PC-9 (cell line): ENCODE measurements around the gene GFOD2. TPM values are rescaled to one million over a fixed set of nuclear protein-coding genes. Genes with fewer than 3 reads are reported as not detected.

ENCODE experiments used
- BruUV-seq: library from RNA; stranded (reverse); fragments of 400-500 nt; replicated peaks from 2 replicates; lab custom pipeline; 2021; lab: Mats Ljungman, UMichigan
- CTCF ChIA-PET: fragments of 300-600 bp; sonication (Branson Sonifier 250); formaldehyde crosslinking; loops from one replicate; lab custom pipeline; 2022; ENCODE audit warnings: antibody characterized with exemption; lab: Charles Lee
- POLR2A ChIA-PET: fragments of 300-600 bp; sonication (Branson Sonifier 250); formaldehyde crosslinking; loops from one replicate; lab custom pipeline; 2022; ENCODE audit warnings: antibody characterized with exemption; ENCODE audit not compliant: unreplicated experiment; lab: Charles Lee
- DNase-seq, 2 experiments: peaks; one replicate each; pipeline versions ENCODE4 v3.0.0 to v3.0.0-alpha.2; 2015 to 2022; ENCODE audit warnings: mixed read lengths in 1 of 2
- H2AFZ ChIP-seq: fragments of 200-600 bp; sonication (generic); 2 replicates; pipeline ENCODE4 v1.8.1; 2017; ENCODE audit warnings: antibody characterized with exemption
- H3F3A ChIP-seq: fragments of 200-600 bp; sonication (generic); 2 replicates; pipeline ENCODE4 v1.8.1; 2017; ENCODE audit warnings: antibody characterized with exemption, mild to moderate bottlenecking, low read depth; ENCODE audit not compliant: insufficient read depth
- H3K27ac ChIP-seq: fragments of 200-600 bp; sonication (generic); 2 replicates; pipeline ENCODE4 v1.6.1; 2016; ENCODE audit warnings: mixed run types
- H3K27me3 ChIP-seq: fragments of 200-600 bp; sonication (generic); 2 replicates; pipeline ENCODE4 v1.6.1; 2016; ENCODE audit warnings: low read depth, mixed run types; ENCODE audit not compliant: insufficient read depth
- H3K36me3 ChIP-seq: fragments of 200-600 bp; sonication (generic); 2 replicates; pipeline ENCODE4 v1.6.1; 2016; ENCODE audit warnings: low read depth, mixed run types
- H3K4me1 ChIP-seq: fragments of 200-600 bp; sonication (generic); replicated peaks from 2 replicates; pipeline ENCODE4 v1.6.1; 2016; ENCODE audit warnings: mixed run types; ENCODE audit not compliant: insufficient read depth
- H3K4me2 ChIP-seq: fragments of 200-600 bp; sonication (generic); 2 replicates; pipeline ENCODE4 v1.6.1; 2017; ENCODE audit warnings: mixed run types
- H3K4me3 ChIP-seq: fragments of 200-600 bp; sonication (generic); 2 replicates; pipeline ENCODE4 v1.6.1; 2016; ENCODE audit warnings: mixed run types
- H3K79me2 ChIP-seq: fragments of 200-600 bp; sonication (generic); 2 replicates; pipeline ENCODE4 v1.6.1; 2017; ENCODE audit warnings: low read depth, mixed run types
- H3K9me2 ChIP-seq: fragments of 200-600 bp; sonication (generic); 2 replicates; pipeline ENCODE4 v1.8.1; 2017; ENCODE audit warnings: mild to moderate bottlenecking; ENCODE audit not compliant: insufficient read depth
- H3K9me3 ChIP-seq: fragments of 200-600 bp; sonication (generic); 2 replicates; pipeline ENCODE4 v1.8.1; 2016; ENCODE audit warnings: low read depth; ENCODE audit not compliant: insufficient read depth
- H4K20me1 ChIP-seq: fragments of 200-600 bp; sonication (generic); 2 replicates; pipeline ENCODE4 v1.8.1; 2017; ENCODE audit not compliant: insufficient read depth
- EZH2 ChIP-seq: fragments of 200-600 bp; sonication (generic); IDR thresholded peaks from 2 replicates; pipeline ENCODE4 v1.8.0; 2017; ENCODE audit warnings: antibody characterized with exemption, low read depth
- intact Hi-C: fragments of 100-400 bp; cut with micrococcal nuclease; formaldehyde crosslinking; loops from one replicate; pipeline ENCODE4 v1.10.0; 2022; ENCODE audit not compliant: unreplicated experiment
- total RNA-seq: library from RNA; stranded (reverse); gene quantifications from 2 replicates; pipeline ENCODE4 v1.2.3, GENCODE V29; 2021
- TF ChIP-seq, protein P1 (sequence below): fragments of 200-600 bp; sonication (generic); conservative IDR thresholded peaks from 2 replicates; pipeline ENCODE4 v1.6.1; 2017; ENCODE audit warnings: mixed run types, antibody characterized with exemption, mild to moderate bottlenecking, moderate library complexity

GFOD2 gene
- total RNA-seq, 1 experiment from 2014 or later: 17.6 TPM

DNA sequence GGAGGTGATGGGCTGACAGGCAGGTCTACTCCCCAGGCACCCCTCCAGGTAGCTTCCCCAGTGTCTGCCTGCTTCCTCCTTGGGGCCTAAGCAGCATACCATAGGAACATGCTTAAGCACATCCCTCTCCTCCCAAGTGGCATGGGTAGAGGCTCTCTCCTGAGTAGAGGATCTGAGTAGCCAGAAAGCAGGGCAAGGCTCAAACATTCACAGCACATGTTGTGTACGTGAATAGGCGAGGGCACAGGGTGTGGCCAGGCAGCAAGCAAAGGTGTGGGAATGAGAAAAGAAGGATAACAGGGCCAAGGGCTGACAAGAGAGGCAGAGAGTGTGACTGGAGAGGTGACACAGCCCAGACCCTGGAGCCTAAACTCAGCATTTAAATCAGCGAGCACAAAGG lies 29.7 kb upstream of the GFOD2 start:
- H3K36me3 ChIP-seq: no peaks in the 10 kb centered on the region
- intact Hi-C loops: no loop called here
- H3K4me3 ChIP-seq: no peak overlapping the region
- H3K9me2 ChIP-seq: no peaks in the 10 kb centered on the region
- no peak overlapping the region for H2AFZ ChIP-seq
- BruUV-seq: no TSS peak
- H4K20me1 ChIP-seq: no peaks in the 10 kb centered on the region
- CTCF ChIA-PET: interaction anchor here (0.5 kb wide), 1 partner anchor 35 kb away, joined by 5 read pairs; no protein-coding TSS in a partner anchor
- no peak overlapping the region for H3K4me2 ChIP-seq
- no peak for TF ChIP-seq EZH2
- TF ChIP-seq, protein P1, sequence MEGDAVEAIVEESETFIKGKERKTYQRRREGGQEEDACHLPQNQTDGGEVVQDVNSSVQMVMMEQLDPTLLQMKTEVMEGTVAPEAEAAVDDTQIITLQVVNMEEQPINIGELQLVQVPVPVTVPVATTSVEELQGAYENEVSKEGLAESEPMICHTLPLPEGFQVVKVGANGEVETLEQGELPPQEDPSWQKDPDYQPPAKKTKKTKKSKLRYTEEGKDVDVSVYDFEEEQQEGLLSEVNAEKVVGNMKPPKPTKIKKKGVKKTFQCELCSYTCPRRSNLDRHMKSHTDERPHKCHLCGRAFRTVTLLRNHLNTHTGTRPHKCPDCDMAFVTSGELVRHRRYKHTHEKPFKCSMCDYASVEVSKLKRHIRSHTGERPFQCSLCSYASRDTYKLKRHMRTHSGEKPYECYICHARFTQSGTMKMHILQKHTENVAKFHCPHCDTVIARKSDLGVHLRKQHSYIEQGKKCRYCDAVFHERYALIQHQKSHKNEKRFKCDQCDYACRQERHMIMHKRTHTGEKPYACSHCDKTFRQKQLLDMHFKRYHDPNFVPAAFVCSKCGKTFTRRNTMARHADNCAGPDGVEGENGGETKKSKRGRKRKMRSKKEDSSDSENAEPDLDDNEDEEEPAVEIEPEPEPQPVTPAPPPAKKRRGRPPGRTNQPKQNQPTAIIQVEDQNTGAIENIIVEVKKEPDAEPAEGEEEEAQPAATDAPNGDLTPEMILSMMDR: no peak
- H3K27ac ChIP-seq: no peak overlapping the region
- H3K79me2 ChIP-seq: no peaks in the 10 kb centered on the region
- no peak for DNase-seq
- H3K9me3 ChIP-seq: no peaks in the 10 kb centered on the region
- H3F3A ChIP-seq: no peaks in the 10 kb centered on the region
- no peaks in the 10 kb centered on the region for H3K4me1 ChIP-seq
- POLR2A ChIA-PET: no interaction called here
- H3K27me3 ChIP-seq: no peaks in the 10 kb centered on the region

DNA sequence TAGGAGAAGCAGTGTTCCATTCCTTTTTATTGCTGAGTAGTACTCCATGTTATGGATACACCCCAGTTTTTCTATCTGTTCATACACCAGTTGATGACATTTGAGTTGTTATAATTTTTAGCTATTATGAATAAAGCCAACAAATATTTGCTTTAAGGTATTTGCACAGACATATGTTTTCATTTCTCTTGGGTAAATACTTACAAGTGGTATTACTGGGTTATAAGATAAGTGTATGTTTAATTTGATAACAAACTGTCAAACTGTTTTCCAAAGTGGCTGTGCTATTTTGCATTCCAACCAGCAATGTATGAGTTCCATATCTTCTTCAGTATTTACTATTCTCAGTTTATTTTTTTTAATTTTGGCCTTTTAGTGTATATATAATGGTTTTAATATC lies 27.7 kb upstream of the GFOD2 start:
- H3K79me2 ChIP-seq: no peaks in the 10 kb centered on the region
- no peak overlapping the region for H3K27ac ChIP-seq
- no peaks in the 10 kb centered on the region for H4K20me1 ChIP-seq
- H3K36me3 ChIP-seq: no peaks in the 10 kb centered on the region
- no peak overlapping the region for H3K4me2 ChIP-seq
- ChIA-PET POLR2A (no interaction called here), CTCF (no interaction called here)
- no peak for TF ChIP-seq EZH2
- TF ChIP-seq, protein P1: no peak
- H3K27me3 ChIP-seq: no peaks in the 10 kb centered on the region
- H3K4me1 ChIP-seq: no peaks in the 10 kb centered on the region
- intact Hi-C loops: no loop called here
- no peak overlapping the region for H3K4me3 ChIP-seq
- no peak overlapping the region for H2AFZ ChIP-seq
- H3K9me3 ChIP-seq: no peaks in the 10 kb centered on the region
- no peaks in the 10 kb centered on the region for H3K9me2 ChIP-seq
- no peak for DNase-seq
- no peaks in the 10 kb centered on the region for H3F3A ChIP-seq
- no TSS peak for BruUV-seq

DNA sequence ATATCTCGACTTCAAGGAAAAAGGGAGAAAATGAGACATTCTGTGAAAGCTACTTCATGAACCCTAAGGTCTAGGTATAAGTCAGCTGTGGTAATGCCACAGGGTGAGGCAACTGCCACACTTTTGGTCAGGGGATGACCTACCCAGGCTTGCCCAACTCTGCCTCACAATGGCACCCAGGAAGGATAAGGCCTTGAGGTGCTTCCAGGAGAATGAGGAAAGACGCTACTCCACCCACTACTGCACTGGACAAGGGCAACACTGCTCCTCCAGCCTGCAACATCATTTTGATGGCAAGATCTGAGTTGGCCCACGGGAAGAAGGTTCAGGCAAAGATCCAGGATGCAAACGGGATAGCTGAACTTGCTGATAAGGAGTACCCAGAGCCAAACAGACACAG lies 22.0 kb upstream of the GFOD2 start:
- Histone ChIP-seq H3K4me1 (no peaks in the 10 kb centered on the region), H3K36me3 (no peaks in the 10 kb centered on the region), H3F3A (no peaks in the 10 kb centered on the region), H3K4me2 (no peak overlapping the region), H3K9me2 (no peaks in the 10 kb centered on the region), H3K4me3 (no peak overlapping the region), H3K9me3 (no peaks in the 10 kb centered on the region), H3K27me3 (no peaks in the 10 kb centered on the region), H3K79me2 (no peaks in the 10 kb centered on the region), H2AFZ (no peak overlapping the region), H3K27ac (no peak overlapping the region), H4K20me1 (no peaks in the 10 kb centered on the region; the same call in 1 of the 2 replicates)
- CTCF ChIA-PET: no interaction called here
- POLR2A ChIA-PET: interaction anchor here (0.6 kb wide), 1 partner anchor 40 kb away, joined by 3 read pairs; no protein-coding TSS in a partner anchor
- intact Hi-C loops: no loop called here
- no peak for TF ChIP-seq EZH2
- TF ChIP-seq, protein P1: no peak
- BruUV-seq: no TSS peak
- DNase-seq: no peak
